ENCODE data around the gene FRG2. TPM values are rescaled to one million over a fixed set of nuclear protein-coding genes. Genes with fewer than 3 reads are reported as not detected.

Gene FRG2
- total RNA-seq, 4 donors from 2014 or later = not detected

Small RNA genes lying within 50 kb of the gene (small RNA-seq; reads per million reads assigned to genes)
- gene RNA5SP174 = 0.24 reads per million
- gene RNA5SP175 = 0.48 reads per million

Other genes with a start within 250 kb of the FRG2 start
- 10 to 100 TPM; 25.6 to 93.2 (median 34.5) TPM for gene FRG1, start 86.4 kb downstream of the FRG2 start, total RNA-seq
- gene DBET, start 37.2 kb upstream of the FRG2 start, total RNA-seq = not detected
- gene DUX4, start 146.5 kb upstream of the FRG2 start, total RNA-seq = not detected

All from uterus (tissue), 4 donors.